Neutrophil (primary cell): ENCODE measurements around the gene ZNF326.

Experiments
- H3K27ac ChIP-seq: fragments of 200-600 bp; sonication (generic); 2 replicates; pipeline ENCODE4 v1.5.1; 2016; ENCODE audit warnings: mild to moderate bottlenecking, moderate library complexity
- H3K27me3 ChIP-seq: fragments of 200-600 bp; sonication (generic); 2 replicates; pipeline ENCODE4 v1.6.0; 2016; ENCODE audit warnings: mild to moderate bottlenecking
- H3K36me3 ChIP-seq: fragments of 200-600 bp; sonication (generic); 2 replicates; pipeline ENCODE4 v1.5.1; 2017
- H3K4me1 ChIP-seq, 2 experiments: fragments of 200-600 bp in 1 of 2; sonication (generic) in 1 of 2; 1 replicate in 1 of 2; 2 replicates in 1 of 2; pipeline versions ENCODE4 v1.5.1 to v1.6.1; 2013 to 2016; ENCODE audit warnings: low read depth in 1 of 2, low read length in 1 of 2, mild to moderate bottlenecking in 1 of 2, moderate library complexity in 1 of 2; ENCODE audit not compliant: control insufficient read depth in 1 of 2, insufficient read depth in 1 of 2
- H3K4me3 ChIP-seq, 2 experiments: fragments of 200-600 bp in 1 of 2; sonication (generic) in 1 of 2; 1 replicate in 1 of 2; 2 replicates in 1 of 2; pipeline ENCODE4 v1.5.1; 2013 to 2016; ENCODE audit warnings: low read depth in 1 of 2, low read length in 1 of 2, mild to moderate bottlenecking in 1 of 2, moderate library complexity in 1 of 2
- H3K9me3 ChIP-seq: fragments of 200-600 bp; sonication (generic); 2 replicates; pipeline ENCODE4 v1.5.1; 2016
- TF ChIP-seq, protein P1 (sequence below): fragments of 200-600 bp; sonication (generic); IDR thresholded peaks from 2 replicates; pipeline ENCODE4 v1.5.1; 2016; ENCODE audit warnings: antibody characterized with exemption

ZNF326 gene

DNA sequence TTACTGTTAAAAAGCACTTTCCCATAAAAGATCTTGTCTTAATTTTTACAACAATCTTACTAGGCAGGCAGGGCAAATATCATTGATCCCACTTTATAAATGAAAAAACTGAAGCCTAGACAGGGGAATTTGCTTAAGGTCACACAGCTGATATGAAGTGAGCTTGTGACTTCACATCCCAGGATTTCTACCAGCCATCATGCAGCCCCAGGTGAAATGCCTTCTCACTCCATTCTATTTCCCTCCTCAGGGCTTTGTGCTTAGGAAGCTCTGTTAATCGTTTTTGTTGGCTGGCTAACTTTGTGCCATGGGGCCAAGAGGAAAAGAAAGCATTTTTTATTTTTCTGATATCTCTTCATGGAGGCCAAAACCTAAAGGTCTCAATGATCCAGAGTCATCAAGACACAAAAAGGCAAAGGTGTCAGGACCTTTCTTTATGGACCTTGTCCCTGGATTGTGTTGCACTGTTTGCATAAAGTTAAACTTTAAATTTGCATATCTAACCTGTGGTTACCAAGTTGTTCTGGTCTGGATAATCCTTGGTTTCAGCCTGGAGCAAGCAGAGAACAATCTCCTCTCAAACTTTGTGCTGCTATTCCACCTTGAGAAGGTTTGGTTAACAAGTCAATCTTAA is 44.8 kb upstream of the ZNF326 start:
- Histone ChIP-seq H3K4me1 (no peaks in the 10 kb centered on the region), H3K27me3 (no peaks in the 10 kb centered on the region), H3K36me3 (no peaks in the 10 kb centered on the region), H3K9me3 (no peaks in the 10 kb centered on the region), H3K4me3 (no peak overlapping the region), H3K27ac (no peak overlapping the region)
- TF ChIP-seq, protein P1, sequence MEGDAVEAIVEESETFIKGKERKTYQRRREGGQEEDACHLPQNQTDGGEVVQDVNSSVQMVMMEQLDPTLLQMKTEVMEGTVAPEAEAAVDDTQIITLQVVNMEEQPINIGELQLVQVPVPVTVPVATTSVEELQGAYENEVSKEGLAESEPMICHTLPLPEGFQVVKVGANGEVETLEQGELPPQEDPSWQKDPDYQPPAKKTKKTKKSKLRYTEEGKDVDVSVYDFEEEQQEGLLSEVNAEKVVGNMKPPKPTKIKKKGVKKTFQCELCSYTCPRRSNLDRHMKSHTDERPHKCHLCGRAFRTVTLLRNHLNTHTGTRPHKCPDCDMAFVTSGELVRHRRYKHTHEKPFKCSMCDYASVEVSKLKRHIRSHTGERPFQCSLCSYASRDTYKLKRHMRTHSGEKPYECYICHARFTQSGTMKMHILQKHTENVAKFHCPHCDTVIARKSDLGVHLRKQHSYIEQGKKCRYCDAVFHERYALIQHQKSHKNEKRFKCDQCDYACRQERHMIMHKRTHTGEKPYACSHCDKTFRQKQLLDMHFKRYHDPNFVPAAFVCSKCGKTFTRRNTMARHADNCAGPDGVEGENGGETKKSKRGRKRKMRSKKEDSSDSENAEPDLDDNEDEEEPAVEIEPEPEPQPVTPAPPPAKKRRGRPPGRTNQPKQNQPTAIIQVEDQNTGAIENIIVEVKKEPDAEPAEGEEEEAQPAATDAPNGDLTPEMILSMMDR, result no peak

DNA sequence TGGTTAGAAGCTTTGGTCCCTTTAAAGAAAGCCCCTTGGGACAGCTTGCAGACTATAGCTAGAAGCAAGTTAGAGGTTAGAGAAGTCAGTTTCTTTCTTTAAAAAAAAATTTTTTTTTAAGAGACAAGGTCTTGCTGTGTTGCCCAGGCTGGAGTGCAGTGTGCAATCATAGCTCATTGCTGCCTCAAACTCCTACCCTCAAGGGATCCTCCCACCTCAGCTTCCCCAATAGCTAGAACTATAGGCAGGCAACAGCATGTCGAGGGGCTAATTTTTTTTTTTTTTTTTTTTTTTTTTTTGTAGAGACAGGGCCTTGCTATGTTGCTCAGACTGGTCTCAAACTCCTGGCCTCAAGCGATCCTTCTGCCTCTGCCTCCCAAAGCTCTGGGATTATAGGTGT is 44.2 kb upstream of the ZNF326 start:
- no peaks in the 10 kb centered on the region for H3K9me3 ChIP-seq
- TF ChIP-seq, protein P1, result no peak
- no peak overlapping the region for H3K27ac ChIP-seq
- no peak overlapping the region for H3K4me3 ChIP-seq
- no peaks in the 10 kb centered on the region for H3K27me3 ChIP-seq
- no peaks in the 10 kb centered on the region for H3K36me3 ChIP-seq
- no peaks in the 10 kb centered on the region for H3K4me1 ChIP-seq

DNA sequence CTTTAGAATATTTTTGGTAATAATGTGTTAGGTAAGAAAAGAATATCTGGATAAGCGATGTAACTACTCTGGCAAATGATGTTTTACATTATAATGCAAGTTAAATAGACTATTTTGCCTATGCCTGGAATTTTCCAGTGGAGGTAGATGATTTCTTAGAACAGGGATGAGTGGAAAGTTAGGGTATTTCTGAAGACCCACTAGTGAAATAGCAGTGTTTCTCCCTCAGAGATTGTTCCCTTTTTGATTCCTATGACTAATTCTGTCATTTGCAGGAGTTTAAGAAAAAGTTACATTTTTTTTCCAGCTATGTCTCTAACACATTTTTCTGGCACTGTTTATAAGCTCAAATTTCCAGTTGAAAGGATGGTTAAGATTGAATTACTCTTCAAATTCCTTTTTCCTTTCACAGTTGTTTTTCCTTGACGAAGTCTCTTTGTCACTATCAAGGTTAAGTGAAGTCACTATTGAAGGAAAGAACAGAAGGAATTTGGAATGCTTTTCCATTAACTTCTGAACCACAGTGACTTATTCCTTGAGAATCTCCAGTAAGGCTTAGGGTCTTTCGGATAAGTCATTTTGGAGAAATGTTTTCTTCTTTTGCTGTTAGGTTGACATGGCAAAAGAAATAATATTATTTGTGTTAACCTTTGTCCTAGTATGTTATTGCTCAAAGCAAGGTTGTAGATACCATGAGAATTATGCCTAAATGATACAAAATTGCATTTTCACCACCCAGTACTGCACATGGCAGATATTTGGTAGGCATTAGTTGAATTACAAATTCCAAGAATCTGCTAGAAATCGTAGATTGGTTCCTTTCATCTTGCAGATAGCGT is 42.9 kb upstream of the ZNF326 start:
- Histone ChIP-seq H3K27me3 (no peaks in the 10 kb centered on the region), H3K4me3 (no peak overlapping the region), H3K4me1 (no peaks in the 10 kb centered on the region), H3K27ac (no peak overlapping the region), H3K9me3 (no peaks in the 10 kb centered on the region), H3K36me3 (no peaks in the 10 kb centered on the region)
- TF ChIP-seq, protein P1, result no peak

DNA sequence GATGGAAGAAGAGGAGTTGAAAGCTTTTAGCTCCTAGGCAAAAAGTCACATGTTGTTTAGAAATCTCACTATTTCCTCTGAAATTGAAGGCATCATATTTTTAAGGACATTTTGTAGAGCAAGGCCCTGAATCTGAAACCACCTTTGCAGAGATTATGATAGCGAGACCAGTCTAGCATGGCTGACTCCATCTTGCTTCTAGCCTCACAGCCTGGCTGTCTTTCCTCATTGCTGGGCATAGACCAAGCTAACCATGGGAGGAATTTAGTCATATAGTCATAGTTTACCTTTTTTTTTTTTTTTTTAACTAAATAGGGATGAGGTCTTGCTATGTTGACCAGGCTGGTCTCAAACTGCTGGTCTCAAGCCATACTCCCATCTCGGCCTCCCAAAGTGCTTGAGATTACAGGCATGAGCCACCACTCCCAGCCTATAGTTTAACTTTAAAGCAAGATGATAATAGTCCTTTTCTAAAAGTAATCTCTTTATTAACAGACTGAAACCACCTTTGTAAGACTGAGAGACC is 42.2 kb upstream of the ZNF326 start:
- Histone ChIP-seq H3K9me3 (no peaks in the 10 kb centered on the region), H3K4me3 (no peak overlapping the region), H3K4me1 (no peaks in the 10 kb centered on the region), H3K27me3 (no peaks in the 10 kb centered on the region), H3K27ac (no peak overlapping the region), H3K36me3 (no peaks in the 10 kb centered on the region)
- TF ChIP-seq, protein P1, result no peak

DNA sequence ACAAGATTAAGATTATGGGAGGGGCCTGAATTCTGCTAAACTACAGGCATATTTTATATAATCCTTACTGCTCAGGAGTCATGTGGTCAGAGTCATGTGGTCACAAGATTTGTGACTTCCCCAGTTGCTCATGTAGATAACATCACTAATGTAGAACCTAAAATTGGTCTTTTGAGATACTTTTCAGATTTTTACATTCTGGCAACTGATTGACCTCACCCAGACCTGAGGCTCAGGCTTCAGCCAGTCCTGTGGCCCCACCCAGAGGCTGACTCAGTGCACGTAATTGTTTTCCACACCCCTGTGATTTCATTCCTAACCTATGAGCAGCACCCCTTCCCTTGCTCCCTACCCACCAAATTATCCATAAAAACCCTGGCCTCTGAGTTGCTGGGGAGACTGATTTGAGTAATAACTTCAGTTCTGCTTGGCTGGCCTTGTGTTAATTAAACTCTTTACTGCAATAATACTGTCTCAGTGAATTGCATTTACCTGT is 41.7 kb upstream of the ZNF326 start:
- no peaks in the 10 kb centered on the region for H3K36me3 ChIP-seq
- no peaks in the 10 kb centered on the region for H3K4me1 ChIP-seq
- no peak overlapping the region for H3K4me3 ChIP-seq
- H3K27me3 ChIP-seq, result no peaks in the 10 kb centered on the region
- no peaks in the 10 kb centered on the region for H3K9me3 ChIP-seq
- TF ChIP-seq, protein P1, result no peak
- H3K27ac ChIP-seq, result no peak overlapping the region
